OCI-LY3 (cell line): ENCODE data around the gene FTO.

Source experiments
- H2AFZ ChIP-seq: fragments of 200-600, 300-600 bp; shearing (Covaris generic); 2 replicates; pipeline ENCODE4 v1.6.0; 2014; ENCODE audit warnings: antibody characterized with exemption, low read depth, low read length
- H3K27ac ChIP-seq: fragments of 200-600, 300-600 bp; sonication (generic); 2 replicates; pipeline ENCODE4 v1.5.1; 2014; ENCODE audit warnings: mild to moderate bottlenecking, low read length, moderate library complexity, mixed read lengths
- H3K27me3 ChIP-seq: fragments of 200-600, 300-600 bp; sonication (generic); 2 replicates; pipeline ENCODE4 v1.6.1; 2014; ENCODE audit warnings: low read depth, low read length, mixed read lengths
- H3K36me3 ChIP-seq: fragments of 200-600, 300-600 bp; sonication (generic); replicated peaks from 2 replicates; pipeline ENCODE3; 2014; ENCODE audit warnings: low read depth, low read length, mixed read lengths
- H3K4me1 ChIP-seq: fragments of 300-600, 200-600 bp; sonication (generic); 2 replicates; pipeline ENCODE4 v1.6.1; 2014; ENCODE audit warnings: low read length, mixed read lengths
- H3K4me2 ChIP-seq: fragments of 200-600, 300-600 bp; sonication (generic); 2 replicates; pipeline ENCODE4 v1.6.1; 2014; ENCODE audit warnings: low read length, mixed read lengths
- H3K4me3 ChIP-seq: fragments of 300-600, 200-600 bp; sonication (generic); 2 replicates; pipeline ENCODE4 v1.5.1; 2014; ENCODE audit warnings: antibody characterized with exemption, mild to moderate bottlenecking, low read length, moderate library complexity
- H3K79me2 ChIP-seq: fragments of 300-600, 200-600 bp; shearing (Covaris generic); 2 replicates; pipeline ENCODE4 v1.6.1; 2014; ENCODE audit warnings: mild to moderate bottlenecking, low read length, mixed read lengths
- H3K9ac ChIP-seq: fragments of 300-600, 200-600 bp; shearing (Covaris generic); 2 replicates; pipeline ENCODE4 v1.6.0; 2014; ENCODE audit warnings: mild to moderate bottlenecking, low read length, moderate library complexity
- H3K9me3 ChIP-seq: fragments of 200-600, 300-600 bp; shearing (Covaris generic); 2 replicates; pipeline ENCODE4 v1.6.1; 2014; ENCODE audit warnings: low read length, mixed read lengths; ENCODE audit not compliant: insufficient read depth
- H4K20me1 ChIP-seq: fragments of 200-600, 300-600 bp; sonication (generic); 2 replicates; pipeline ENCODE4 v1.6.1; 2016; ENCODE audit warnings: low read length, mixed read lengths; ENCODE audit not compliant: insufficient read depth
- CTCF ChIP-seq: fragments of 200-600, 300-600 bp; sonication (generic); IDR thresholded peaks from 2 replicates; pipeline ENCODE4 v1.5.1; 2014; ENCODE audit warnings: antibody characterized with exemption, low read length, low read depth
- EZH2phosphoT487 ChIP-seq: fragments of 200-600 bp; shearing (Covaris generic); IDR thresholded peaks from 2 replicates; pipeline ENCODE4 v1.6.1; 2018; ENCODE audit warnings: antibody characterized with exemption, mixed run types, low read depth

FTO gene

DNA sequence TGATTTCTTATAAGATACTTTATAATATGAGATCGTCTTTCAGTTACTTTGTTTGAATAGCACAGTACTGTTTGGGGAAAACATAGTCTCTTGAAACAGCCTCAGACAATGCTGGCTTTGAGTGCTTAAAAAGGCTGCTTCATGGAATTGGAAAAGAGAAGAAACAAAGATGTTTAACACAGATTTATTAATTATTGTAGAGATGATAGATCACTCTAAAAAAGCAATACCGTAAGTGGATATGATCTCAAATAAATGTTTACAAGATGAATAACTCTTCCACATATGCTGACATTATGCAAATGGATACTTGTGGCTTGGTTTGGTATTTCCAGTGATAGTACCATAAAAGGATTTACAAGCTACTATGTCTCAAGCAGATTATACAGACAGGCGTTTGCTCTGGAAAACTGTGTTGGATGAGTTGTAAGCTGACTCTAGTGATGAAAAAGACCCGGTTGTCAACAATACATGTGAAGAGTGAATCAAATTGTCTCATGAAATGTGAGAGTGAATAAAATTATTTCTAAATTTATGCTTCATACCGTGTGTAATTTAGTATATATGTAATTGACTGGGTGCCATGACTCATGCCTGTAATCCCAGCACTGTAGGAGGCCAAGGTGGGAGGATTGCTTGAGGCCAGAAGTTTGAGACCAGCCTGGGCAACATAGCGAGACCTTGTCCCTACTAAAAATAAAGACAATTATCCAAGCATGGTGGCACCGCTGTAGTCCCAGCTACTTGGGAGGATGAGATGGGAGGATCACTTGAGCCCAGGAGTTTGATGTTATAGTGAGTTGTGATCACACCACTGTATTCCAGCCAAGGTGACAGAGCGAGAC, 105.4 kb downstream of the FTO start:
- Histone ChIP-seq H3K79me2 (peaks cover 10% of the 10 kb centered on the region; the same call in 1 of the 2 replicates), H3K4me3 (no peak overlapping the region), H3K9ac (no peak overlapping the region), H3K9me3 (no peaks in the 10 kb centered on the region), H2AFZ (no peak overlapping the region), H4K20me1 (peaks cover 23% of the 10 kb centered on the region), H3K36me3 (no peaks in the 10 kb centered on the region), H3K4me2 (no peak overlapping the region), H3K27ac (no peak overlapping the region), H3K27me3 (no peaks in the 10 kb centered on the region), H3K4me1 (peaks cover 14% of the 10 kb centered on the region)
- no peak for TF ChIP-seq EZH2phosphoT487
- TF ChIP-seq CTCF = no peak

DNA sequence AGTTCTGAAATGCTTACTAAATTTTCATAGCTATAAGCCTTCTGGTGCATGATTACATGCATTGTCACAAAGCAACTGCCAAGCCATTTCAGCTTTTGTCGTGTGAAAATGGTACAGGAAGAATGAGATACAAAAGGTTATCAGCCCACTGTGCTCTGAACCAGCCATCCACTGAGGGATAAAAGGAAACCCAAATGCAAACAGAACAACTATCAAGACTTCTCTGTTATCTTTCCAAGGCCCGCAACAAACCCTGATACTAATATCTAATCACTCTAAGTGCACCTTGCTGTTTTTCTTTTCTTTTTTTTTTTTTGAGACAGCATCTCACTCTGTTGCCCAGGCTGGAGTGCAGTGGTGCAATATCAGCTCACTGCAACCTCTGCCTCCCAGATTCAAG, 109.0 kb downstream of the FTO start:
- no peak overlapping the region for H3K4me3 ChIP-seq
- H3K79me2 ChIP-seq = no peaks in the 10 kb centered on the region
- no peak for TF ChIP-seq EZH2phosphoT487
- H2AFZ ChIP-seq = no peak overlapping the region
- H3K27ac ChIP-seq = no peak overlapping the region
- no peak overlapping the region for H3K9ac ChIP-seq
- no peaks in the 10 kb centered on the region for H3K36me3 ChIP-seq
- H3K9me3 ChIP-seq = no peaks in the 10 kb centered on the region
- H3K27me3 ChIP-seq = no peaks in the 10 kb centered on the region
- H3K4me1 ChIP-seq = peaks cover 5% of the 10 kb centered on the region
- H3K4me2 ChIP-seq = no peak overlapping the region
- no peaks in the 10 kb centered on the region; the same call in 1 of the 2 replicates for H4K20me1 ChIP-seq

- H3K27me3 ChIP-seq = no peaks in the 10 kb centered on the region
- H3K36me3 ChIP-seq = no peaks in the 10 kb centered on the region
- no peak overlapping the region for H3K4me2 ChIP-seq
- H3K9me3 ChIP-seq = no peaks in the 10 kb centered on the region
- no peak overlapping the region for H3K9ac ChIP-seq
- no peaks in the 10 kb centered on the region for H3K79me2 ChIP-seq
- peaks cover 5% of the 10 kb centered on the region for H3K4me1 ChIP-seq
- no peak overlapping the region for H3K27ac ChIP-seq
- TF ChIP-seq EZH2phosphoT487 (no peak), CTCF (no peak)
- no peak overlapping the region for H3K4me3 ChIP-seq
- H4K20me1 ChIP-seq = no peaks in the 10 kb centered on the region; the same call in 1 of the 2 replicates
- no peak overlapping the region for H2AFZ ChIP-seq
Measured at GRCh38 chr16:53814801-53815200, 110.8 kb downstream of the FTO start.

GRCh38 chr16:53816211-53816836, 112.4 kb downstream of the FTO start:
- no peaks in the 10 kb centered on the region for H3K9me3 ChIP-seq
- no peaks in the 10 kb centered on the region for H3K36me3 ChIP-seq
- H3K27me3 ChIP-seq = no peaks in the 10 kb centered on the region
- no peak overlapping the region for H3K4me3 ChIP-seq
- H3K4me2 ChIP-seq = no peak overlapping the region
- no peak overlapping the region for H3K9ac ChIP-seq
- no peak overlapping the region for H3K27ac ChIP-seq
- no peak overlapping the region for H2AFZ ChIP-seq
- no peaks in the 10 kb centered on the region for H3K79me2 ChIP-seq
- peaks cover 5% of the 10 kb centered on the region for H3K4me1 ChIP-seq
- TF ChIP-seq CTCF = no peak
- H4K20me1 ChIP-seq = no peaks in the 10 kb centered on the region; the same call in 1 of the 2 replicates
